SHP77 (cell line): Measurements from ENCODE around the gene IFI16.
"Not testable (repeated sequence)": the region's sequence is repeated elsewhere in the genome, so short reads cannot be mapped to it uniquely, and the experiment has no call there.

Source experiments
- DNase-seq, 2 experiments: peaks; one replicate each; lab custom pipeline; 2025; lab: John Stamatoyannopoulos, UW

IFI16 gene

DNA sequence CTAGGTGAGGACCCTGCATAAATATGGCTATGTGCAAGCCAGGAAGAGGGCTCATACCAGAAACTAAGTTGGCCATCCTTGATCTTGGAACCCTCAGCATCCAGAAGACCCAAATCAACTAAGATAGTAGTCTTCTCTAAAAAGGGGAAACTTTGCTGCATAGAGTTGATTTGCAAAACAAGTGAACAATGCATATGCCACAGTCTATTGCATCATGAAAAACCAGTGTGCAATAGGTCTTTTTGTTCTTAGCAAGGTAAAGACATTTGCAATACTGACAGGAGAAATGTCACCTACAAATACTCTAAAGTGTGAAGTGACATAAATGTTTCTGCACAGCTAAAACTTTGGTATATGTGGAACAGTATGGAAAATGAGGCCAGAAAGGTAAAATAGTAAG lies 2.0 kb upstream of the IFI16 start:
- no peak for DNase-seq

DNA sequence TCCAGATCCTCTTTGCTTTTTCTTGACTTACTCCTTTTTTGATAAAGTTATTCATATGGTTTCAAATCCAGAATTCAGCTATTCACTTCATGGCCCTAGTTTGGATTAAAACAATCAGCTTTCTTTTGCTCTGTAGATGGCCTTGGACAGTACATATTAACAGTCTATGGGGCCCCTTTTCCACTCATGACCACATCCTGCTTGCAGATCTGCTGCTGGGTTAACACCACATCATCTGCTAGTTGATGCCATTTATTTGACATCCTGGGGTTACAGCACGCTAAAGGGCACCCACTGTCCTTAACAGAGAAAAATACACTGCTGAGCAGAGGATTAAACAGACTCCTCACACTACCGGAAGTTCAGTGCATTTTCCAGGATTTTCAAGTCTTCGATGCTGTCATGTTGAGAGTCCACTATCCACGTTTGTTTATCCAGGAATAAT lies 941 bp upstream of the IFI16 start:
- DNase-seq: no peak

DNA sequence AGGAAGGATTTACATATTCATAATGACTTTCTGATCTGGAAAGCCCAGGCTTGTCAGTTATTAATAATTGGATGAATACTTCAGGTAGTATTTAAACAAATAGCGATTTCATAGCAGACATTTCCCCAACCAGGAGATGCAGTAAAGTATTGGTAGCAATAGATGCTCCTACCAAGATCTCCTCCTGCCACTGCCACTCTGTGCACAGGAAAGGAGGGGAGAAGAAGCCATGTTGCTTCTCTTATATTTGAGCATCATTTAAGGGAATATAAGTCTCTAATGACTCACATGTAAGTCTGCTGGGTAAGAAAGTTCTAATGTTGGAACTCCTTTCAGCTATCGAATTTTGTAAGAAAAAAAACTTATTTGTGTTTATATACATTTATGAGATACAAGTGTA lies 420 bp upstream of the IFI16 start:
- no peak for DNase-seq

- no peak for DNase-seq
Measured at GRCh38 chr1:159010391-159010790, 684 bp downstream of the IFI16 start.

- DNase-seq: not testable (repeated sequence)
Measured at GRCh38 chr1:159011001-159011400, 1.3 kb downstream of the IFI16 start.

DNA sequence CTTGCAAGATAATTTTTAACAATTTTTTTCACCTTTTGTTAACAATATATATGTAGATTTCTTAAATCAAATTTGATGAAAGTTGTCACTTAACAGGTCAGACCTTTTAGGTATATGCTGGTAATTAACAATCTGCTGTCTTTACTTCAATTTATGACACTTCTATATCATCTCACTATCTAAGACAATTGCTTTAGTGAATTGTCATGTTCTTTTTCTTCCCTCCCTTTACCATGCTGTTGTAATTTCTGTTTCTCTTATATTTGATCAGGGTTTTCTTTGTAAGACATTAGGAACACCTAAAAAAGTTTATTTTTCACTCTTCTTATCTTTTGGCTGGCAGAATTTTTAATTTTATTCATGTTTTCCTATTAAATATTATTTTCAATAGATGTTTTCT lies 2.0 kb downstream of the IFI16 start:
- no peak for DNase-seq

DNA sequence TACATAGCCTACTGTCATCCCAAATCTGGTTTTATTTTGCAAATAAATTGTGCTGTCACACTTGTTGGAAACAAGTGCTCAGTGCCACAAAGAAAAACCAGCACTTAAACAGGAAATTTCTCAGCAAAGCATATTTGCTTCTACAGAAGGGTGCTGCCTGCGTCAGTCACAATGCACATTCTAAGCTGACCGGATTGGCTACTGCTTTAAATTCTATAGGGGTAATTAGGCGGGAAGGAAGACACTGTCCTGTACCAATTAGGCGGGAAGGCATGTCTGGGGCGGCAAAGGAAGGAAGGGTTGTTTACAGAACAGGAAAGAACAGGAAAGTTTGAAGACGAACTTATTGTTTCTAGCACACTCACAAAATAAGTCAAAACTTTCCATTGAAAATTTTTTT lies 2.8 kb downstream of the IFI16 start:
- no peak for DNase-seq

GRCh38 chr1:159014003-159014571 lies 4.4 kb downstream of the IFI16 start:
- DNase-seq: no peak

- no peak for DNase-seq
Measured at GRCh38 chr1:159014851-159015250, 5.1 kb downstream of the IFI16 start.

DNA sequence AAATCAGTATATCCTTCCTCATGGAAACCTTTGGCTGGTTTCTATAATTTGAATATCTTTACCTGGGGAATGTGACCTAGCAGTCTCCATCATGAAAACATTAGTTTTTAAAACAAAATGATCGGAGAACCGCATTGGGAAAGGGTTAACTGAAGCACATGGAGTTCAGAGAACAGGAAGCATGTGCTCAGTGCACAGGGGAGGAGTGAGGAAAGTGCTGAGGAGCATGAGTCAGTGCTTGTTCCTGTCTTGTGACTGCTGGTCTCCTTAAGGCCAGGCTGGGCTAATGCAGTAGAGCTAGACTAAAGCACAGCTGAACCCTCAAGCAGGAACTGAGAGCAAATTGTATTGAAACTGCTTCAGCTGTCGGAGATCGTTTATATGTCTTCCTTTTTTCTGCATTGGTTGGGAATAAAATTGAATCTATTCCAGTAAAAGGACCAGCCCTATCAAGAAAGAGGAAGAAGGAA lies 5.8 kb downstream of the IFI16 start:
- DNase-seq: no peak

- no peak for DNase-seq
Measured at GRCh38 chr1:159023723-159024122, 14.0 kb downstream of the IFI16 start.

DNA sequence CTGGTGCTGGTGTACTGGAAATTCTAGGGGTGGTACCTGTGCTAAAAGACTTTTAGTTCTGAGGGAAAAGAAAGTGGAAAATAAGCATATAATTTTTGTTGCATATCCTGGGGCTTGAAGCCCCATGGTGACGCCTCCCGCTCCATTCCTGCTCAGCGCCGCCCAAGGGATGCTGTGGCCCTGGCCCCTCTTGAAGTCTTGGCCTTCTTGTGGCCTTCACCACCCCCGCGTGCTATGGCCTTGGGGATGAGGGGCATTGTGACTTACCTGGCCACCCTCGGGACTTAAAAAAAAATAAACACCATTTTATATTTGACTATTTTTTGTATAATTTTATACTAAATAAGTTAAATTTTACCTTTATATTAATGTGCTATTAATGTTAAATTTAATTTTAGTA lies 15.3 kb downstream of the IFI16 start:
- no peak for DNase-seq

GRCh38 chr1:159026841-159027240 lies 17.1 kb downstream of the IFI16 start:
- DNase-seq: not testable (repeated sequence)

GRCh38 chr1:159030311-159030710 lies 20.6 kb downstream of the IFI16 start:
- no peak for DNase-seq

- DNase-seq: no peak
Measured at GRCh38 chr1:159030877-159031447, 21.3 kb downstream of the IFI16 start.

DNA sequence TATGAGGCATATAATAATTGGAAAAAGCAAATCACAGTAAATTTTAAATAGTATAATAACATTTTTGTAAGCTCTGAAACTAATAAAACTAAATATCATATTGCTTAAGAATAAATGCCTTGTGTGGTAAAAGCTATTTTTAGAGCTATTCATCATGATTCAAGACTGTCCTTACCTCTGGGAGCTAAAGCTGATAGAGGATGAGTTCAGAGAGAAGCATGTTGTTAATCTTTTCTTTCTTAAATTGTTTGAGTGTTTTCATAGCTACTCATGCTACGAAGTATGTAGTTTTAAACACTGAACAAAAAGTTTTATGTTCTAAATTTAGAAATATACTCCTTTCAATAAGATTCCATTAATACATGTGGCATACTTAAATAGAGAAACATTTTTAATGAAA lies 30.5 kb downstream of the IFI16 start:
- no peak for DNase-seq

DNA sequence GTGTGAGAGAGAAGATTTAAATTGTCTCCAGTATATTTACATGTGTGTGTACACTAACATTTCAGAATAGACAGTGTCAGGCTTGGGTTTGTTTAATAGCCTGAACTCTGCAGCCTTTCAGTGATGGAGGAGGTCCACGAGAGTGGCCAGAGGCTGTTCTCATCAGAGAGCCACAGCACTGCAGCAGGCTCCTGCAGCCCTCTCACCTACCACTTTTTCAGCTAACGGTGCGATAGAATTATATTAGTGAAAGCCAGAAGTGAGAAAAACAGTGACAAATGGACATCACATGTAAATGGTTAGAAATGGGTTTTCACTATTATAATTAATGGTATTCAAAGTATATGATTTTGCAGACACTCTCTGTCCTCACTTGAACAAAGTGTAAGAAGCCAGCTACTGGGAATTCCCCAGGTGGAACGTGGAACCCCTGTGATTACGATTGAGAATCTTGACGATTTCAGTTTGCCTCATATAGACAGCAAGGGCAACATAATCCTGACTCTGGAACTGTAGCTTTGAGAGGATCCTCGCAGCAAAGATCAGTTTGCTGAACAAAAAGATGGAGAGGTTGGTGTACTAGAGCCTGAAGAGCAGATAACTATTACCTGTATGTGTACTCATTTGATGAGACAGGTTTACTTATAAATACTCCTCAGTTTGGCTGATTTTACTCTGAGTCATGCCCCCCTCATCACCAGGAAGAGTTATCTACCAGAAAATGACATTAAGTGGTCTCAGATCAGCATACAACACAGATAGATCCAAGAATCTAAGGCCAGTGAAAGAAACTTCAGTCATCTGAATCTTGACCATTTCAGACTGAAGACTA lies 31.4 kb downstream of the IFI16 start:
- DNase-seq: no peak

DNA sequence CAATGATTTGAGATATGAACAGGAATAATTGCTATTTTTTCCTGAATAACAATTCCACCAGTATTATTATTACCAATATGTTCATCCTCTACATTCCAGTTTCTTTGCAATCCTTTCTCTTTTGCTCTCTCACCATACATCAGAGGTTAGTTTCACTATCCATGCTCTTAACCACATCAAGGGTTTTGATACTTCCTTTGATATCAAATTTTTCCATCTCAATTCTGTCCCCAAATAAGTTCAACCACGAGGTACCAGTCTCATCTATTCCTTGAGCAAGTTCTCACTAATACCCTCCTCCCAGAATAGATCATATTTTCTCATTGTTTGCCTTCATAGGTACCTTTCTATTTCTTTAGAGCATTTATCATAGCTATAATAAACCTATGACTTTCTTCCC lies 36.8 kb downstream of the IFI16 start:
- DNase-seq: not testable (repeated sequence)

- DNase-seq: no peak
Measured at GRCh38 chr1:159051436-159051835, 41.7 kb downstream of the IFI16 start.

- DNase-seq: no peak
Measured at GRCh38 chr1:159054427-159054826, 44.7 kb downstream of the IFI16 start.

- no peak for DNase-seq
Measured at GRCh38 chr1:159055181-159055641, 45.5 kb downstream of the IFI16 start.

- no peak for DNase-seq
Measured at GRCh38 chr1:159056069-159056698, 46.5 kb downstream of the IFI16 start.

- no peak for DNase-seq
Measured at GRCh38 chr1:159058751-159059150, 49.0 kb downstream of the IFI16 start.
